A673 (cell line): Measurements from ENCODE around the gene TPD52L2. TPM values are rescaled to one million over a fixed set of nuclear protein-coding genes. Genes with fewer than 3 reads are reported as not detected.
"Not testable (repeated sequence)": the region's sequence is repeated elsewhere in the genome, so short reads cannot be mapped to it uniquely, and the experiment has no call there.

ENCODE experiments used
- BruUV-seq: library from RNA; stranded (reverse); fragments of 400-500 nt; replicated peaks from 2 replicates; lab custom pipeline; 2021; lab: Mats Ljungman, UMichigan
- CTCF ChIA-PET: fragments of 300-600 bp; sonication (Branson Sonifier 250); formaldehyde crosslinking; loops from one replicate; lab custom pipeline; 2022; ENCODE audit warnings: antibody characterized with exemption; lab: Charles Lee
- POLR2A ChIA-PET: fragments of 300-600 bp; sonication (Branson Sonifier 250); formaldehyde crosslinking; loops from one replicate; lab custom pipeline; 2022; ENCODE audit warnings: antibody characterized with exemption; ENCODE audit not compliant: low non-redundant PET; lab: Charles Lee
- DNase-seq: peaks from one replicate; pipeline ENCODE4 v3.0.0-alpha.2; 2015; ENCODE audit warnings: low spot score
- H3K27ac ChIP-seq: fragments of 200-600 bp; sonication (generic); 2 replicates; pipeline ENCODE4 v1.5.1; 2016; ENCODE audit warnings: mixed run types, low read depth, mild to moderate bottlenecking, mixed read lengths, antibody characterized with exemption, low read length; ENCODE audit not compliant: poor library complexity, severe bottlenecking
- H3K27me3 ChIP-seq: fragments of 200-600 bp; sonication (generic); replicated peaks from 2 replicates; pipeline ENCODE4 v1.6.1; 2017; ENCODE audit warnings: mixed run types, low read depth, mild to moderate bottlenecking, mixed read lengths, antibody characterized with exemption, low read length; ENCODE audit not compliant: insufficient read depth, poor library complexity
- H3K36me3 ChIP-seq: fragments of 200-600 bp; sonication (generic); 2 replicates; pipeline ENCODE4 v1.6.1; 2016; ENCODE audit warnings: mixed run types, mild to moderate bottlenecking, mixed read lengths, antibody characterized with exemption, low read length; ENCODE audit not compliant: insufficient read depth, poor library complexity, severe bottlenecking
- H3K4me1 ChIP-seq: fragments of 200-600 bp; sonication (generic); 2 replicates; pipeline ENCODE4 v1.6.1; 2017; ENCODE audit warnings: mixed run types, mild to moderate bottlenecking, mixed read lengths, antibody characterized with exemption, low read length; ENCODE audit not compliant: insufficient read depth, poor library complexity, severe bottlenecking
- H3K4me3 ChIP-seq: fragments of 200-600 bp; sonication (generic); 2 replicates; pipeline ENCODE4 v1.5.1; 2016; ENCODE audit warnings: low read depth, mixed run types, mild to moderate bottlenecking, mixed read lengths, low read length; ENCODE audit not compliant: poor library complexity, severe bottlenecking
- H3K9me3 ChIP-seq: fragments of 200-600 bp; sonication (generic); 2 replicates; pipeline ENCODE4 v1.6.1; 2016; ENCODE audit warnings: mixed run types, low read depth, mild to moderate bottlenecking, mixed read lengths, antibody characterized with exemption, low read length; ENCODE audit not compliant: poor library complexity, severe bottlenecking
- EZH2 ChIP-seq: fragments of 200-600 bp; sonication (generic); IDR thresholded peaks from 2 replicates; pipeline ENCODE4 v1.6.1; 2017; ENCODE audit warnings: borderline replicate concordance, low read depth, mild to moderate bottlenecking, mixed read lengths, antibody characterized with exemption, low read length; ENCODE audit not compliant: poor library complexity, severe bottlenecking
- intact Hi-C: fragments of 100-400 bp; cut with micrococcal nuclease; formaldehyde crosslinking; loops from one replicate; pipeline ENCODE4 v1.10.0; 2022; ENCODE audit not compliant: unreplicated experiment
- total RNA-seq: library from RNA; stranded (reverse); gene quantifications from 2 replicates; pipeline ENCODE4 v1.2.3, GENCODE V29; 2021
- TF ChIP-seq, protein P1 (sequence below): fragments of 300-800, 200-600 bp; sonication (generic); conservative IDR thresholded peaks from 2 replicates; pipeline ENCODE4 v1.5.1; 2017; ENCODE audit warnings: low read depth, mild to moderate bottlenecking, antibody characterized with exemption, low read length, moderate library complexity, mixed read lengths

TPD52L2 gene
- total RNA-seq, 1 experiment from 2014 or later, result 89.9 TPM

DNA sequence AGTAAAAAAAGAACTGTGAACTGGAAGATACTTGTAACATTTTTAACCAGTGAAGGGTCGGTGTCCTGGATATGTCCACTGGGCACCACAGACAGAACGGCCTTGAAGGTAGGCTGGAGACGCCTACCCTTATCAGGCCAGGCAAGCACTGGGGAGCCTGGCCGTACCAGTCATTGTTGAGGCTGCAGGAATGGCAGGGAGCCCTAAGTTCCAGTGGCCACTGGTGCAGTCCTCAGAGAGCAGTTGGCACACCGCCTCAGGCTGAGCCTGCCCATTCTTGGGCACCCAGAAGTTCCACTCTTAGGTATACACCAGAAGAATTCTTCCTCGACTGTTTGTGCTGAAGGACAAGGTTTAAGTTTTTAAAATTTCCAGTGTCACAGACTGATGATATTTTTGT, 50.4 kb downstream of the TPD52L2 start:
- no peak for DNase-seq
- TF ChIP-seq, protein P1, sequence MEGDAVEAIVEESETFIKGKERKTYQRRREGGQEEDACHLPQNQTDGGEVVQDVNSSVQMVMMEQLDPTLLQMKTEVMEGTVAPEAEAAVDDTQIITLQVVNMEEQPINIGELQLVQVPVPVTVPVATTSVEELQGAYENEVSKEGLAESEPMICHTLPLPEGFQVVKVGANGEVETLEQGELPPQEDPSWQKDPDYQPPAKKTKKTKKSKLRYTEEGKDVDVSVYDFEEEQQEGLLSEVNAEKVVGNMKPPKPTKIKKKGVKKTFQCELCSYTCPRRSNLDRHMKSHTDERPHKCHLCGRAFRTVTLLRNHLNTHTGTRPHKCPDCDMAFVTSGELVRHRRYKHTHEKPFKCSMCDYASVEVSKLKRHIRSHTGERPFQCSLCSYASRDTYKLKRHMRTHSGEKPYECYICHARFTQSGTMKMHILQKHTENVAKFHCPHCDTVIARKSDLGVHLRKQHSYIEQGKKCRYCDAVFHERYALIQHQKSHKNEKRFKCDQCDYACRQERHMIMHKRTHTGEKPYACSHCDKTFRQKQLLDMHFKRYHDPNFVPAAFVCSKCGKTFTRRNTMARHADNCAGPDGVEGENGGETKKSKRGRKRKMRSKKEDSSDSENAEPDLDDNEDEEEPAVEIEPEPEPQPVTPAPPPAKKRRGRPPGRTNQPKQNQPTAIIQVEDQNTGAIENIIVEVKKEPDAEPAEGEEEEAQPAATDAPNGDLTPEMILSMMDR, result no peak
- no peak for TF ChIP-seq EZH2
- H3K36me3 ChIP-seq, result no peaks in the 10 kb centered on the region
- POLR2A ChIA-PET, result no interaction called here
- H3K4me3 ChIP-seq, result no peak overlapping the region
- CTCF ChIA-PET, result no interaction called here
- H3K27ac ChIP-seq, result no peak overlapping the region
- H3K9me3 ChIP-seq, result peaks cover 5% of the 10 kb centered on the region
- H3K27me3 ChIP-seq, result no peaks in the 10 kb centered on the region
- BruUV-seq, result no TSS peak
- no peaks in the 10 kb centered on the region for H3K4me1 ChIP-seq
- intact Hi-C loops, result no loop called here

DNA sequence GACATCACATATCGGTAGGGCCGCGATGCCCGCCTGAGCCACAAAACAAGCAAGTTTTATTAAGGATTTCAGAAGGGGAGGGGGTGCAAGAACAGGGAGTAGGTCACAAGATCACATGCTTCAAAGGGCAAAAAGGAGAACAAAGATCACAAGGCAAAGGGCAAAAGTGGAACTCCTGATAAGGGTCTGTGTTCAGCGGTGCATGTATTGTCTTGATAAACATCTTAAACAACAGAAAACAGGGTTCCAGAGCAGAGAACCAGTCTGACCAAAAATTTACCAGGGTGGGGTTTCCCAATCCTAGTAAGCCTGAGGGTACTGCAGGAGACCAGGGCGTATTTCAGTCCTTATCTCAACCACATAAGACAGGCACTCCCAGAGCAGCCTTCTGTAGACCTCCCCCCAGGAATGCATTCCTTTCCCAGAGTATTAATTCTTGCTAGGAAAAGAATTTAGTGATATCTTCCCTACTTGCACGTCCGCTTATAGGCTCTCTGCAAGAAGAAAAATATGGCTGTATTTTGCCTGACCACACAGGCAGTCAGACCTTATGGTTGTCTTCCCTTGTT, 51.4 kb downstream of the TPD52L2 start:
- H3K9me3 ChIP-seq, BruUV-seq, H3K27me3 ChIP-seq, DNase-seq, H3K4me3 ChIP-seq, POLR2A ChIA-PET, H3K4me1 ChIP-seq, intact Hi-C loops, CTCF ChIA-PET, H3K27ac ChIP-seq, H3K36me3 ChIP-seq: not testable (repeated sequence)

DNA sequence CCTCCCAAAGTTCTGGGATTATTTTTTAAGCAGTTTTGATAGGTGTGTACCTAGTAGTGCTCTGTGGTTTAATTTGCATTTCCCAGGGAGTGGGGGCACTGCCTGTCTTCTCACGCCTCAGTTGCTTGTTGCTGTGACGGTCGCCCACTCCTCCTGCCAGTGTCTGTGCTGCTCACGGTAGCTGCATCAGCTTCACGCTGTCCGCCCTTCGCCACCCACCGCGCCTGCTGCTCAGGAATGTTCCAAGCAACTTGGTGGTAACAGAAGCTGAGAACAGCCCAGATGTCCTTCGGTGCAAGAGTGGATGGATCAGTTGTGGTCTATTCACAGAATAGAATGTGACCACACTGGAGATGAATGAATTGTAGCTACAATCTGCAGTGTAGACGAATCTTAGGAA, 52.7 kb downstream of the TPD52L2 start:
- DNase-seq, result no peak
- no TSS peak for BruUV-seq
- Histone ChIP-seq H3K4me1 (no peaks in the 10 kb centered on the region), H3K9me3 (peaks cover 5% of the 10 kb centered on the region), H3K27me3 (no peaks in the 10 kb centered on the region), H3K27ac (no peak overlapping the region), H3K36me3 (no peaks in the 10 kb centered on the region), H3K4me3 (no peak overlapping the region)
- intact Hi-C loops, result no loop called here
- TF ChIP-seq, protein P1, result no peak
- TF ChIP-seq EZH2, result no peak
- ChIA-PET CTCF (no interaction called here), POLR2A (no interaction called here)

DNA sequence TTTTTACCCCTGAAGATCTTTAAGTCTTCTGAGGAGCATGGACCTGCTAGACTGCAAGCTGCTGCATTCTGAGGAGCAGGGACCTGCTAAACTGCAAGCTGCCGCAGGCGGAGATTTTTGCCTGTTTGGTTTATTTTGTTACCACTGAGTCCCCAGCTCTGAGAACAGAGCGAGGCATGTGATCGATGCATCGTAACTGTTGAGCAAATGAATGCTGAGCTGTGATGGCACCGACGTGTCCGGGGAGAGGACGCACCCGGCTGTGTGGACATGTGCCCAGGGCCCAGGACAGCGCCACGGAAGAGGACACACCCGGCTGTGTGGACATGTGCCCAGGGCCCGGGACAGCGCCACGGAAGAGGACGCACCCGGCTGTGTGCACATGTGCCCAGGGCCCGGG, 54.1 kb downstream of the TPD52L2 start:
- TF ChIP-seq, protein P1, result no peak
- no peak for TF ChIP-seq EZH2
- H3K9me3 ChIP-seq, result peaks cover 5% of the 10 kb centered on the region
- H3K4me1 ChIP-seq, result no peaks in the 10 kb centered on the region
- no TSS peak for BruUV-seq
- no peak for DNase-seq
- intact Hi-C loops, result no loop called here
- ChIA-PET POLR2A (no interaction called here), CTCF (no interaction called here)
- no peak overlapping the region for H3K4me3 ChIP-seq
- H3K27me3 ChIP-seq, result no peaks in the 10 kb centered on the region
- H3K36me3 ChIP-seq, result no peaks in the 10 kb centered on the region
- H3K27ac ChIP-seq, result no peak overlapping the region
